ENCODE data around the gene KLHDC9. TPM values are rescaled to one million over a fixed set of nuclear protein-coding genes. Genes with fewer than 3 reads are reported as not detected.

KLHDC9 gene
- total RNA-seq, 3 donors from 2014 or later (not counting 1 experiment from before 2014, with no cell fraction given) = 0.49 to 0.50 TPM; not detected in 1

- peaks cover 21% of the 10 kb centered on the region for H3K4me1 ChIP-seq (ENCODE audit: control insufficient read depth, insufficient read depth, low read length)
Observed at GRCh38 chr1:161133220-161133740, 35.1 kb downstream of the KLHDC9 start.

GRCh38 chr1:161137881-161138280 is 39.7 kb downstream of the KLHDC9 start:
- 94% methylated on average over 3 of the region's 3 CpGs for WGBS (ENCODE audit: insufficient coverage)
- DNase-seq (no peak), ATAC-seq (no peak)
- H3K9me3 ChIP-seq (ENCODE audit: control insufficient read depth, insufficient read depth, low read length) = no peaks in the 10 kb centered on the region
- H3K4me3 ChIP-seq (ENCODE audit: low read length) = no peak overlapping the region
- no peak overlapping the region for H3K27ac ChIP-seq (ENCODE audit: low read length)
- H3K27me3 ChIP-seq (ENCODE audit: control insufficient read depth, insufficient read depth, low read length) = no peaks in the 10 kb centered on the region
- H3K36me3 Mint-ChIP-seq = no peaks in the 10 kb centered on the region
- H3K27me3 Mint-ChIP-seq (ENCODE audit: low read depth in 2 of 2) = no peaks in the 10 kb centered on the region
- H3K27ac Mint-ChIP-seq = no peak overlapping the region
- no peaks in the 10 kb centered on the region for H3K9me3 Mint-ChIP-seq
- intact Hi-C loops (cut with micrococcal nuclease) = no loop called here
- peaks cover 0 to 16% of the 10 kb centered on the region in 2 donors for H3K4me1 Mint-ChIP-seq
- H3K4me1 ChIP-seq (ENCODE audit: control insufficient read depth, insufficient read depth, low read length) = peaks cover 12% of the 10 kb centered on the region
- H3K36me3 ChIP-seq (ENCODE audit: control insufficient read depth, insufficient read depth, low read length) = no peaks in the 10 kb centered on the region
- no peak overlapping the region for H3K4me3 Mint-ChIP-seq
- TF ChIP-seq CTCF (IDR thresholded peaks at IDR 0.05) = no peak

More at GRCh38 chr1:161133220-161133740, 35.1 kb downstream of the KLHDC9 start:
- Mint-ChIP-seq H3K9me3 (no peaks in the 10 kb centered on the region), H3K4me1 (peaks cover 19 to 39% of the 10 kb centered on the region in 2 donors), H3K27ac (no peak overlapping the region), H3K36me3 (no peaks in the 10 kb centered on the region), H3K27me3 (ENCODE audit: low read depth in 2 of 2) (no peaks in the 10 kb centered on the region), H3K4me3 (no peak overlapping the region)
- Histone ChIP-seq H3K36me3 (ENCODE audit: control insufficient read depth, insufficient read depth, low read length) (peaks cover 3% of the 10 kb centered on the region), H3K4me3 (ENCODE audit: low read length) (peak overlapping the region; percentile 77), H3K27me3 (ENCODE audit: control insufficient read depth, insufficient read depth, low read length) (no peaks in the 10 kb centered on the region), H3K27ac (ENCODE audit: low read length) (peak overlapping the region; percentile 81), H3K9me3 (ENCODE audit: control insufficient read depth, insufficient read depth, low read length) (no peaks in the 10 kb centered on the region)
- DNase-seq (no peak), ATAC-seq (peak in 2 of 3 donors; percentile 2 to 5)
- intact Hi-C loops (cut with micrococcal nuclease) = loop anchor here (1.0 kb wide), 1 partner anchor 20 kb away; the partner anchor contains the start of gene UFC1
- TF ChIP-seq CTCF (IDR thresholded peaks at IDR 0.05) = no peak
- 7% methylated on average over 11 of the region's 11 CpGs for WGBS (ENCODE audit: insufficient coverage)

- peaks cover 0 to 16% of the 10 kb centered on the region in 2 donors for H3K4me1 Mint-ChIP-seq
- Histone ChIP-seq H3K4me3 (ENCODE audit: low read length) (no peak overlapping the region), H3K4me1 (ENCODE audit: control insufficient read depth, insufficient read depth, low read length) (peaks cover 8% of the 10 kb centered on the region), H3K27me3 (ENCODE audit: control insufficient read depth, insufficient read depth, low read length) (no peaks in the 10 kb centered on the region), H3K36me3 (ENCODE audit: control insufficient read depth, insufficient read depth, low read length) (no peaks in the 10 kb centered on the region), H3K9me3 (ENCODE audit: control insufficient read depth, insufficient read depth, low read length) (no peaks in the 10 kb centered on the region), H3K27ac (ENCODE audit: low read length) (no peak overlapping the region)
- TF ChIP-seq CTCF (IDR thresholded peaks at IDR 0.05) = no peak
- H3K36me3 Mint-ChIP-seq = no peaks in the 10 kb centered on the region
- H3K4me3 Mint-ChIP-seq = no peak overlapping the region
- H3K27ac Mint-ChIP-seq = no peak overlapping the region
- ATAC-seq (no peak), DNase-seq (no peak)
- H3K9me3 Mint-ChIP-seq = no peaks in the 10 kb centered on the region
- H3K27me3 Mint-ChIP-seq (ENCODE audit: low read depth in 2 of 2) = no peaks in the 10 kb centered on the region
- 86% methylated on average over 1 of the region's 1 CpG for WGBS (ENCODE audit: insufficient coverage)
- intact Hi-C loops (cut with micrococcal nuclease) = no loop called here
Observed at GRCh38 chr1:161138431-161138830, 40.3 kb downstream of the KLHDC9 start.

- peak; percentile 42 for TF ChIP-seq CTCF (IDR thresholded peaks at IDR 0.05)
- Mint-ChIP-seq H3K9me3 (no peaks in the 10 kb centered on the region), H3K27ac (no peak overlapping the region), H3K4me1 (peaks cover 0 to 16% of the 10 kb centered on the region in 2 donors), H3K4me3 (no peak overlapping the region), H3K27me3 (ENCODE audit: low read depth in 2 of 2) (no peaks in the 10 kb centered on the region), H3K36me3 (no peaks in the 10 kb centered on the region)
- Histone ChIP-seq H3K9me3 (ENCODE audit: control insufficient read depth, insufficient read depth, low read length) (no peaks in the 10 kb centered on the region), H3K27ac (ENCODE audit: low read length) (no peak overlapping the region), H3K27me3 (ENCODE audit: control insufficient read depth, insufficient read depth, low read length) (no peaks in the 10 kb centered on the region), H3K36me3 (ENCODE audit: control insufficient read depth, insufficient read depth, low read length) (no peaks in the 10 kb centered on the region), H3K4me3 (ENCODE audit: low read length) (no peak overlapping the region), H3K4me1 (ENCODE audit: control insufficient read depth, insufficient read depth, low read length) (no peaks in the 10 kb centered on the region)
- ATAC-seq (peak in 2 of 3 donors; percentile 34 to 44), DNase-seq (peak in 1 of 2 donors; percentile 71)
- WGBS (ENCODE audit: insufficient coverage) = no CpG with 5 or more reads among the region's 1 CpG
- intact Hi-C loops (cut with micrococcal nuclease) = no loop called here
Observed at GRCh38 chr1:161139766-161140165, 41.6 kb downstream of the KLHDC9 start.

Data from natural killer cell (primary cell).